Skeletal muscle tissue (tissue), 4 donors: Measurements from ENCODE around the gene CCDC91. TPM values are rescaled to one million over a fixed set of nuclear protein-coding genes. Genes with fewer than 3 reads are reported as not detected.

Source experiments
- H3K27ac ChIP-seq: one replicate; pipeline ENCODE4 v1.7.0; 2013; ENCODE audit warnings: mild to moderate bottlenecking, low read depth, low read length, inconsistent platforms
- H3K27me3 ChIP-seq, 3 donors: one replicate each; pipeline ENCODE4 v1.7.0; 2013; ENCODE audit warnings: low read length in 3 of 3; ENCODE audit not compliant: control insufficient read depth in 3 of 3, insufficient read depth in 3 of 3
- H3K36me3 ChIP-seq, 3 donors: one replicate each; pipeline ENCODE4 v1.7.0; 2013; ENCODE audit warnings: low read length in 3 of 3; ENCODE audit not compliant: control insufficient read depth in 3 of 3, insufficient read depth in 3 of 3
- H3K4me1 ChIP-seq, 3 donors: one replicate each; pipeline ENCODE4 v1.7.0; 2013; ENCODE audit warnings: low read length in 3 of 3, mild to moderate bottlenecking in 3 of 3; ENCODE audit not compliant: control insufficient read depth in 3 of 3, insufficient read depth in 3 of 3
- H3K4me3 ChIP-seq, 3 donors: one replicate each; pipeline ENCODE4 v1.7.0; 2013; ENCODE audit warnings: low read length in 3 of 3
- H3K9ac ChIP-seq, 3 donors: one replicate each; pipeline ENCODE4 v1.7.0; 2013; ENCODE audit warnings: low read length in 3 of 3, mild to moderate bottlenecking in 3 of 3, moderate library complexity in 2 of 3, low read depth in 1 of 3
- H3K9me3 ChIP-seq, 3 donors: one replicate each; pipeline ENCODE4 v1.7.0; 2013; ENCODE audit warnings: low read length in 3 of 3; ENCODE audit not compliant: control insufficient read depth in 3 of 3
- total RNA-seq: library from RNA; depleted of rRNA; stranded (reverse); fragments of >200 nt; gene quantifications from one replicate; pipeline ENCODE4 v1.2.3, GENCODE V29; 2014
- donor health status: Osteomylitis.

The CCDC91 gene
- total RNA-seq, 1 donor from 2014 or later = 32.9 TPM

DNA sequence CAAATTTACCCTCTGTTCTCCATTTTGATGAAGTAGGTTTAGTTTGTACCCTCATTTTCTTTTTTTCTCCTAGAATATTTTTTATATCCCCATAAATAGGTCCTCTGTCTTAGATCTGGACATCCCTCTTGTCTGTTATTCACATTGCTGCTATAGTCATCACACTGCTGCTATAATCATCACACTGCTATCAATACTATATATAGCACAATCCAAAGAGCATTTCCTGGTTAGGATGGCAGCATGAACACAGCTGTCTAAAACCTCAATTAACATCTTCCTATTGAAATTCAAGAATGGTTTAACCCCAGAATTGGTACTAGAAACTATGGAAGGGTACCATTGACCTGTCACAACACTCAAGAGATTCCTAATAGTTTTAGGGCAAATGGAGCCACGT is 27.6 kb upstream of the CCDC91 start:
- Histone ChIP-seq H3K36me3 (no peaks in the 10 kb centered on the region), H3K27me3 (no peaks in the 10 kb centered on the region)

DNA sequence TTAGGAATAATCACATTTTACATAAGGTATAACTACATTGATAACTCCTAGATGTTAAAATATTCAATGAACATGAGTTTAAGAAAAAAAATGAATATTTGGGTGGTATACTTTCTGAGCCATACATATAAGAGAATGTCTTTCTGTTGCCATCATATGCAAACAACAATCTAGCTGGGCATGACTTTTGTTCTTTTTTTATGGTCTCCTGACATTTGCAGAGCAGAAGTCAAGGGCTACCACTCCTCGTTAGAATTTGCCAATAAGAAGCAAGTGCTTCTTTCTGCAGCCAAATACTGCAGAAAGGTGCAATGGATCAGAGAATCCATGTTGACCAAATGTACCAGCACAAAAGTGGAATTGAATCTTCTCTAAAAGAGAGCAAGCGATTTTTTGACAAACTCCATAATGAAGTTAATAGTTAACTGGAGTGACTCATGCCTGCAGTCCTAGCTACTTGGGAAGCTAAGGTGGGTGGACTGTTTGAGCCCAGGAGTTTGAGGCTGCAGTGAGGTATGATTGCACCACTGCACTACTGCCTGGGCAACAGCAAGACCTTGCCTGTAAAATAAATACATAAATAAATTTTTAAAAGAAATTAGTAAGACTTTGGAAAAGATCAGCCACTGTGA is 25.5 kb upstream of the CCDC91 start:
- no peaks in the 10 kb centered on the region for H3K9me3 ChIP-seq
- no peak overlapping the region for H3K9ac ChIP-seq
- H3K27me3 ChIP-seq = no peaks in the 10 kb centered on the region
- H3K4me1 ChIP-seq = no peaks in the 10 kb centered on the region
- no peaks in the 10 kb centered on the region for H3K36me3 ChIP-seq
- no peak overlapping the region for H3K4me3 ChIP-seq
- no peak overlapping the region for H3K27ac ChIP-seq

More for the DNA sequence above, 27.6 kb upstream of the CCDC91 start:
- H3K4me3 ChIP-seq = no peak overlapping the region
- no peaks in the 10 kb centered on the region for H3K4me1 ChIP-seq
- no peak overlapping the region for H3K27ac ChIP-seq
- no peaks in the 10 kb centered on the region for H3K9me3 ChIP-seq
- H3K9ac ChIP-seq = no peak overlapping the region

DNA sequence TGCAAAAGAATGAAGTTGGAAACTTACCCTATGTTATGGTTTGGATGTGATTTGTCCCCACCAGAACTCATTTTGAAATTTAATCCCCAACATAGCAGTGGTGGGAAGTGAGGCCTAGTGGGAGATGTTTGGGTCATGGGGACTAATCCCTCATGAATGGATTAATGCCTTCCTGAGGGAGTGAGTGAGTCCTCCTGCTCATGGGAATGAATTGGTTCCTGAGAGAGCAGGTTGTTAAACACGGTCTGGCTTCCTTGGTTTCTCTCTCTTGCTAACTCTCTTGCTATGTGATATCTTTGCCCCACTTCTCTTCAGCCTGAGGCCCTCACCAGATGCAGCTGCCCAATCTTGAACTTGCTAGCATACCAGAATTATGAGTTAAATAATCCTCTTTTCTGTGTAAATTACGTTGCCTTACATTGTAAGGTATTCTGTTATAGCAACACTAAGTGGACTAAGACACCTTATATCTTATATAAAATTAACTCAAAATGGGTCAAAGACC is 22.2 kb upstream of the CCDC91 start:
- no peak overlapping the region for H3K27ac ChIP-seq

DNA sequence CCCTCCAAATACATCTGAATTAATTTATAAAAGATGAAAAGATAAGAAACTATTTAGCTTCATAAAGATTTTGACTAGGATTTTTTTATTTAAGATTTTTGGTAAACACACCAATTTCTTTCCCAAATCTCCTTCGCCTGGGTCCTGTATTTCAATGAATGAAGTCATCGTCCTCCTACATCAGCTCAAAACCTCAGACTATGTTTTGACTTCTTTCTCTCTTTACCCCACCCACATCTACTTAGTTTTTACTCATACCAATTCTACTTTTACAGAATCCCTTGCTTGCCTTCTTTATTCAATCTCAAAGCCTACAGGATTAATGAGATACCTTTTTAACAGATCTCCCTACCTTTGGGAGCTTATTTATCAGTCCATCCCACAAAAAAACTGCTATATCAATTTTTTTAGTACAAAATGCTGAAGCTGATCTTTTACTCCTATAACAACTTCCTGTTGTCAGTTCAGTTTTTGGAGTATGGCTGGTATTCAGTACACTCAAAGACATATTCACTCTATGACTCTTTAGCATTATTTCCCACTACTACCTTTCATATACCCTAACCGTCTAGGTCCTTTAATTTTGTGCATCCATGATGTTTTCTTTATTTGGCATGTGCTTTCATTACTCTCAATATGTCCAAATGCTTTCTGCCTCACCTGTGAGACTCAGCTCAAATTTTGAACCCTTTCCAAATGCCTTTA is 18.7 kb upstream of the CCDC91 start:
- no peaks in the 10 kb centered on the region for H3K9me3 ChIP-seq
- H3K9ac ChIP-seq = no peak overlapping the region
- H3K27me3 ChIP-seq = no peaks in the 10 kb centered on the region
- no peak overlapping the region for H3K27ac ChIP-seq
- no peak overlapping the region for H3K4me3 ChIP-seq
- no peaks in the 10 kb centered on the region for H3K36me3 ChIP-seq
- H3K4me1 ChIP-seq = no peaks in the 10 kb centered on the region

More for the DNA sequence above, 22.2 kb upstream of the CCDC91 start:
- no peaks in the 10 kb centered on the region for H3K36me3 ChIP-seq
- H3K9me3 ChIP-seq = no peaks in the 10 kb centered on the region
- H3K27me3 ChIP-seq = no peaks in the 10 kb centered on the region
- H3K4me1 ChIP-seq = no peaks in the 10 kb centered on the region
- H3K9ac ChIP-seq = no peak overlapping the region
- no peak overlapping the region for H3K4me3 ChIP-seq

DNA sequence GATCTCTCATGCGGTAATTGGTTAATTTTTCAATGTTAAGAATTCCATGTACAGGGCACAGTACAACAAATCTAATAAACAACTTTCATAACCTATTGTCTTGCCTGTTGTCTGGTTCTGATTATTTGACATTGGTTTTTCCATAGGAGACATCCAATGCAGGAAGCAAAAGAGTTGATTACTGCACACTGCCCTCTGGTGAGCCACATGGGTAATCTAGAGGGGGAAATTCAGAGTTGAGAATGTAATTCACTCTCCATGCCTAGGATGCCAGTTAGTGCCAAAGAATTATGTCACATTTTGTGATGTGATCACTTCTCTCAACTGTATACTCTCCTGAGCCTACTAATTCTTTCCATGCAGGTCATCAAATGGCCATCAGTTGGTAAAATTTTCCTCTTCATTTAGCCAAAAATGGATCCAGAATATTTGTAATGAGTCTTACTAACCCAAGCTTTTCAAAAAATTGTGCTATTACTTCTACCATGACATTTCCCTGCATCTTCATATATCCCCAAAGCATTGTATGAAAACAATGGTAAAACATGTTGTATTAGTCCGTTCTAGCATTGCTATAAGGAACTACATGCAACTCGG is 17.7 kb upstream of the CCDC91 start:
- Histone ChIP-seq H3K4me1 (no peaks in the 10 kb centered on the region), H3K36me3 (no peaks in the 10 kb centered on the region), H3K27me3 (no peaks in the 10 kb centered on the region), H3K9me3 (no peaks in the 10 kb centered on the region), H3K27ac (no peak overlapping the region), H3K4me3 (no peak overlapping the region), H3K9ac (no peak overlapping the region)

DNA sequence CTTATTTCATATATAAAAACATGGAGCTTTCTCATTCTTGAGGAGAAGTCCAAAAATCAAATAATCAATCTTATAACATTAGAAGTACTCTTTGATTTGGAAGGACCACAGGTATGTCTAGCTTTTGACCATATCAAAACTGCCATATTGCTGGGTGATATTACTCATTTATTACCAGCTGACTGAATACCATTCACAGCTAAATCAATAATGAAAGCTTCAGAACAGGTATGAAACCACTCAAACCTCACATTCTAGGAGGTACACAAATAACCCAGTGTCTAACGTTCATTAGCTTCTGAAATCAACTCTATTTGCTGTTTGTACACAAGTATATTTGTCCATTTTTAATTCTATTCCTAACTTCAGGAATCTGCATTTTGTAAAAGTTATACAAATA is 16.8 kb upstream of the CCDC91 start:
- Histone ChIP-seq H3K27ac (no peak overlapping the region), H3K36me3 (no peaks in the 10 kb centered on the region), H3K27me3 (no peaks in the 10 kb centered on the region), H3K9me3 (no peaks in the 10 kb centered on the region), H3K4me3 (no peak overlapping the region), H3K4me1 (no peaks in the 10 kb centered on the region), H3K9ac (no peak overlapping the region)

DNA sequence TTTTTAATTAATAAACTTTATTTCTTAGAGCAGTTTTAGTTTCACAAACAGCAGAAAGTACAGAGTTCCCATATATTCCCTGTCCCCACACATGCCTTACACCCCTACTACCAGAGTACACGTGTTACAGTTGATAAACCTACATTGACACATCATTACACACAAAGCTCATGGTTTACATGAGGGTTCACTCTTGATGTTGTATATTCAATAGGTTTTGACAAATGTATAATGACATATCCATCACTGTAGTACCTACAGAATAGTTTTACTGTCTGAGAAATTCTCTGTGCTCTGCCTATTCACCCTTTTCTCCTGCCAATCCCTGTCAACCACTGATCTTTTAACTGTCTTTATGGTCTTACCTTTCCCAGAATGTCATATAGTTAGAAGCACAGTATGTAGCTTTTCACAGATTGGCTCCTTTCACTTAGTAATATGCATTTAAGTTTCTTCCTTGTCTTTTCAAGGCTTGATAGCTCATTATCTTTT is 15.1 kb upstream of the CCDC91 start:
- no peak overlapping the region for H3K27ac ChIP-seq
- no peaks in the 10 kb centered on the region for H3K9me3 ChIP-seq
- H3K4me1 ChIP-seq = no peaks in the 10 kb centered on the region
- no peaks in the 10 kb centered on the region for H3K36me3 ChIP-seq
- H3K27me3 ChIP-seq = no peaks in the 10 kb centered on the region
- no peak overlapping the region for H3K9ac ChIP-seq
- H3K4me3 ChIP-seq = no peak overlapping the region

DNA sequence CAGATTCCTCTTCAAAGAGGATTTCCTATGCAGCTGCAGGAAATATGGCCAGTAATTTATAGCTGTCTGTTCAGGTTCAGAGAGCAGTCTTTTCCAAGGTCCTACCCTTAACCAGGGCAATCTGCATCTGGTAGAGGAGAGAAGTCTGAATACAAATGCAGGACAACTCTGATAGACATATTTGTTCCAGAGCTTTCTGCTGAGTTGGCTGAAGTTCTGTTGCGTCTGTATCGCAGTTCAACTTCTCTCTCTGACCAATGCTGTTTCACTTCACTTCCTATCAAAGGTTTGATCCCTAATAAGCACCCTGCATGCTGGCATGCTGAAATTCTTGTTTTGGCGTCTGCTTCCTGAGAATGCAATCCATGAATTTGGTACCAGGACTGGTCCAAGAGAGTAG is 14.0 kb upstream of the CCDC91 start:
- H3K4me1 ChIP-seq = no peaks in the 10 kb centered on the region
- no peaks in the 10 kb centered on the region for H3K9me3 ChIP-seq
- H3K27me3 ChIP-seq = no peaks in the 10 kb centered on the region
- no peak overlapping the region for H3K4me3 ChIP-seq
- no peak overlapping the region for H3K9ac ChIP-seq
- H3K27ac ChIP-seq = no peak overlapping the region
- H3K36me3 ChIP-seq = no peaks in the 10 kb centered on the region

DNA sequence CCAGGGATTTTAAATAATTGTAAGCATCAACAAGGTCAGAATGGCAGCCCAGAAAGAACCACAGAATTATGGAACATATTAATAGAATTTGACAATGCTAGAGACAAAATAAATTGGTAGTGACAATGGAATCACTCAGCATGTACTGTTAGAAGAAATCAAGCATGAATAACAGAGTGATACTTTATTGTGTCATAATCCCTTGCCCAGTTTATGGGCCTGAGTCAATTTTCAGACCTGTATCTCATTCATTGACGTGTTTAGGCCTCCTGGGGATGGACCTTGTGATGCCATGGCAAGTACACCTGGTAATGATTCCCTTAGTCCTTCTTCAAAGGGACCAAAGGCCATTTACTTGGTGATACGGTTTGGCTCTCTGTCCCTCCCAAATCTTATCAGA is 12.8 kb upstream of the CCDC91 start:
- no peak overlapping the region for H3K27ac ChIP-seq
- no peaks in the 10 kb centered on the region for H3K27me3 ChIP-seq
- H3K4me3 ChIP-seq = no peak overlapping the region
- H3K36me3 ChIP-seq = no peaks in the 10 kb centered on the region
- no peak overlapping the region for H3K9ac ChIP-seq
- no peaks in the 10 kb centered on the region for H3K9me3 ChIP-seq
- H3K4me1 ChIP-seq = no peaks in the 10 kb centered on the region

DNA sequence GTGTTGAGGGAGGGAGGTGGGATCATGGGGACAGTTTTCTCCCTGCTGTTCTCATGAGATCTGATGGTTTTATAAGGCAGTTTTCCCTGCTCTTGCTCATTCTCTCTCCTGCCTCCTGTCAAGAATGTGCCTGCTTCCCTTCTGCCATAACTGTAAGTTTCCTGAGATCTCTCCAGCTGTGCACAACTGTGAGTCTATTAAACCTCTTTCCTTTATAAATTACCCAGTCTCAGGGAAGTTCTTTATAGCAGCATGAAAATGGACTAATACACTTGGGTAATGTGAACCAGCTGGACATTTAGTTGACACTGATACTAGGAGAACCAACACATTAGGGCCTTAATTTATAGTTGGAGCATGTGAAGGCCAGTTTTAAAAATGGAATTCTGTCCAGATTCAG is 12.4 kb upstream of the CCDC91 start:
- Histone ChIP-seq H3K9me3 (no peaks in the 10 kb centered on the region), H3K36me3 (no peaks in the 10 kb centered on the region), H3K9ac (no peak overlapping the region), H3K4me1 (no peaks in the 10 kb centered on the region), H3K4me3 (no peak overlapping the region), H3K27ac (no peak overlapping the region), H3K27me3 (no peaks in the 10 kb centered on the region)
